ENCODE results near the gene CLSTN2. TPM values are rescaled to one million over a fixed set of nuclear protein-coding genes. Genes with fewer than 3 reads are reported as not detected.

The CLSTN2 gene
- total RNA-seq, 1 donor from 2014 or later = 9.7 TPM

GRCh38 chr3:140276703-140277102, 341.7 kb downstream of the CLSTN2 start:
- TF ChIP-seq CTCF (conservative IDR thresholded peaks at IDR 0.05; ENCODE audit: low read depth, low read length) = peak; percentile 70
- no peak for DNase-seq (ENCODE audit: low read depth)
- H3K4me3 ChIP-seq (ENCODE audit: low read depth, low read length) = no peak overlapping the region

- no peak overlapping the region for H3K4me3 ChIP-seq (ENCODE audit: low read depth, low read length)
- TF ChIP-seq CTCF (conservative IDR thresholded peaks at IDR 0.05; ENCODE audit: low read depth, low read length) = no peak
- DNase-seq (ENCODE audit: low read depth) = no peak
Measured at GRCh38 chr3:140277886-140278285, 342.9 kb downstream of the CLSTN2 start.

GRCh38 chr3:140284372-140284771, 349.4 kb downstream of the CLSTN2 start:
- no peak for DNase-seq (ENCODE audit: low read depth)
- no peak for TF ChIP-seq CTCF (conservative IDR thresholded peaks at IDR 0.05; ENCODE audit: low read depth, low read length)
- H3K4me3 ChIP-seq (ENCODE audit: low read depth, low read length) = no peak overlapping the region

- no peak for TF ChIP-seq CTCF (conservative IDR thresholded peaks at IDR 0.05; ENCODE audit: low read depth, low read length)
- no peak overlapping the region for H3K4me3 ChIP-seq (ENCODE audit: low read depth, low read length)
- no peak for DNase-seq (ENCODE audit: low read depth)
Measured at GRCh38 chr3:140285380-140285779, 350.4 kb downstream of the CLSTN2 start.

GRCh38 chr3:140288595-140288994, 353.6 kb downstream of the CLSTN2 start:
- no peak overlapping the region for H3K4me3 ChIP-seq (ENCODE audit: low read depth, low read length)
- DNase-seq (ENCODE audit: low read depth) = peak; percentile 52
- TF ChIP-seq CTCF (conservative IDR thresholded peaks at IDR 0.05; ENCODE audit: low read depth, low read length) = no peak

GRCh38 chr3:140290105-140290504, 355.1 kb downstream of the CLSTN2 start:
- H3K4me3 ChIP-seq (ENCODE audit: low read depth, low read length) = no peak overlapping the region
- DNase-seq (ENCODE audit: low read depth) = no peak

More at GRCh38 chr3:140290105-140290504, 355.1 kb downstream of the CLSTN2 start:
- no peak for TF ChIP-seq CTCF (conservative IDR thresholded peaks at IDR 0.05; ENCODE audit: low read depth, low read length)
